ENCODE results near the gene RND1. TPM values are rescaled to one million over a fixed set of nuclear protein-coding genes. Genes with fewer than 3 reads are reported as not detected.

RND1 gene
- total and polyA plus RNA-seq, 2 experiments from 2014 or later, result 9.3 to 10.4 TPM

GRCh38 chr12:48856379-48856778, 9.3 kb downstream of the RND1 start:
- peaks cover 4% of the 10 kb centered on the region for H3K79me2 ChIP-seq (replicated peaks; ENCODE audit: insufficient read depth)
- no peaks in the 10 kb centered on the region for H3F3A ChIP-seq (replicated peaks; ENCODE audit: low read depth)
- H3K27ac Mint-ChIP-seq, result no peak overlapping the region
- ATAC-seq (no peak), DNase-seq (ENCODE audit: low spot score) (no peak)
- H3K9me3 Mint-ChIP-seq, result no peaks in the 10 kb centered on the region
- H3K4me1 Mint-ChIP-seq, result peaks cover 8% of the 10 kb centered on the region
- H3K27me3 Mint-ChIP-seq (ENCODE audit: insufficient read depth, low read depth, poor library complexity), result peaks cover 6% of the 10 kb centered on the region
- peaks cover 30% of the 10 kb centered on the region for H3K36me3 Mint-ChIP-seq (ENCODE audit: low read depth)
- peaks cover 4% of the 10 kb centered on the region; the same call in 1 of the 2 replicates for H3K4me1 ChIP-seq (ENCODE audit: insufficient read depth)
- TF ChIP-seq JUNB (IDR thresholded peaks at IDR 0.05; ENCODE audit: unreplicated experiment) (no peak), CREB1 (CRISPR knock-in tag; IDR thresholded peaks at IDR 0.05; ENCODE audit: low read depth) (no peak), POLR2AphosphoS5 (IDR thresholded peaks at IDR 0.05; ENCODE audit: low read depth) (no peak), STAT1 (IDR thresholded peaks at IDR 0.05; ENCODE audit: unreplicated experiment) (no peak), NANOG (IDR thresholded peaks at IDR 0.05; ENCODE audit: borderline replicate concordance) (no peak), ZNF114 (CRISPR knock-in tag; IDR thresholded peaks at IDR 0.05) (no peak), ZNF331 (CRISPR knock-in tag; IDR thresholded peaks at IDR 0.05; ENCODE audit: low read depth) (no peak), EZH2phosphoT487 (IDR thresholded peaks at IDR 0.05; ENCODE audit: unreplicated experiment) (no peak), EZH2 (IDR thresholded peaks at IDR 0.05; ENCODE audit: low read depth, unreplicated experiment) (no peak), ZNF462 (CRISPR knock-in tag; IDR thresholded peaks at IDR 0.05) (no peak)
- TF ChIP-seq, protein P1, sequence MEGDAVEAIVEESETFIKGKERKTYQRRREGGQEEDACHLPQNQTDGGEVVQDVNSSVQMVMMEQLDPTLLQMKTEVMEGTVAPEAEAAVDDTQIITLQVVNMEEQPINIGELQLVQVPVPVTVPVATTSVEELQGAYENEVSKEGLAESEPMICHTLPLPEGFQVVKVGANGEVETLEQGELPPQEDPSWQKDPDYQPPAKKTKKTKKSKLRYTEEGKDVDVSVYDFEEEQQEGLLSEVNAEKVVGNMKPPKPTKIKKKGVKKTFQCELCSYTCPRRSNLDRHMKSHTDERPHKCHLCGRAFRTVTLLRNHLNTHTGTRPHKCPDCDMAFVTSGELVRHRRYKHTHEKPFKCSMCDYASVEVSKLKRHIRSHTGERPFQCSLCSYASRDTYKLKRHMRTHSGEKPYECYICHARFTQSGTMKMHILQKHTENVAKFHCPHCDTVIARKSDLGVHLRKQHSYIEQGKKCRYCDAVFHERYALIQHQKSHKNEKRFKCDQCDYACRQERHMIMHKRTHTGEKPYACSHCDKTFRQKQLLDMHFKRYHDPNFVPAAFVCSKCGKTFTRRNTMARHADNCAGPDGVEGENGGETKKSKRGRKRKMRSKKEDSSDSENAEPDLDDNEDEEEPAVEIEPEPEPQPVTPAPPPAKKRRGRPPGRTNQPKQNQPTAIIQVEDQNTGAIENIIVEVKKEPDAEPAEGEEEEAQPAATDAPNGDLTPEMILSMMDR (conservative IDR thresholded peaks at IDR 0.05; ENCODE audit: low read depth in 2 of 2), result no peak
- TF ChIP-seq, protein P2, sequence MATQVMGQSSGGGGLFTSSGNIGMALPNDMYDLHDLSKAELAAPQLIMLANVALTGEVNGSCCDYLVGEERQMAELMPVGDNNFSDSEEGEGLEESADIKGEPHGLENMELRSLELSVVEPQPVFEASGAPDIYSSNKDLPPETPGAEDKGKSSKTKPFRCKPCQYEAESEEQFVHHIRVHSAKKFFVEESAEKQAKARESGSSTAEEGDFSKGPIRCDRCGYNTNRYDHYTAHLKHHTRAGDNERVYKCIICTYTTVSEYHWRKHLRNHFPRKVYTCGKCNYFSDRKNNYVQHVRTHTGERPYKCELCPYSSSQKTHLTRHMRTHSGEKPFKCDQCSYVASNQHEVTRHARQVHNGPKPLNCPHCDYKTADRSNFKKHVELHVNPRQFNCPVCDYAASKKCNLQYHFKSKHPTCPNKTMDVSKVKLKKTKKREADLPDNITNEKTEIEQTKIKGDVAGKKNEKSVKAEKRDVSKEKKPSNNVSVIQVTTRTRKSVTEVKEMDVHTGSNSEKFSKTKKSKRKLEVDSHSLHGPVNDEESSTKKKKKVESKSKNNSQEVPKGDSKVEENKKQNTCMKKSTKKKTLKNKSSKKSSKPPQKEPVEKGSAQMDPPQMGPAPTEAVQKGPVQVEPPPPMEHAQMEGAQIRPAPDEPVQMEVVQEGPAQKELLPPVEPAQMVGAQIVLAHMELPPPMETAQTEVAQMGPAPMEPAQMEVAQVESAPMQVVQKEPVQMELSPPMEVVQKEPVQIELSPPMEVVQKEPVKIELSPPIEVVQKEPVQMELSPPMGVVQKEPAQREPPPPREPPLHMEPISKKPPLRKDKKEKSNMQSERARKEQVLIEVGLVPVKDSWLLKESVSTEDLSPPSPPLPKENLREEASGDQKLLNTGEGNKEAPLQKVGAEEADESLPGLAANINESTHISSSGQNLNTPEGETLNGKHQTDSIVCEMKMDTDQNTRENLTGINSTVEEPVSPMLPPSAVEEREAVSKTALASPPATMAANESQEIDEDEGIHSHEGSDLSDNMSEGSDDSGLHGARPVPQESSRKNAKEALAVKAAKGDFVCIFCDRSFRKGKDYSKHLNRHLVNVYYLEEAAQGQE (IDR thresholded peaks at IDR 0.05; ENCODE audit: unreplicated experiment), result no peak
- TF ChIP-seq, protein P3, sequence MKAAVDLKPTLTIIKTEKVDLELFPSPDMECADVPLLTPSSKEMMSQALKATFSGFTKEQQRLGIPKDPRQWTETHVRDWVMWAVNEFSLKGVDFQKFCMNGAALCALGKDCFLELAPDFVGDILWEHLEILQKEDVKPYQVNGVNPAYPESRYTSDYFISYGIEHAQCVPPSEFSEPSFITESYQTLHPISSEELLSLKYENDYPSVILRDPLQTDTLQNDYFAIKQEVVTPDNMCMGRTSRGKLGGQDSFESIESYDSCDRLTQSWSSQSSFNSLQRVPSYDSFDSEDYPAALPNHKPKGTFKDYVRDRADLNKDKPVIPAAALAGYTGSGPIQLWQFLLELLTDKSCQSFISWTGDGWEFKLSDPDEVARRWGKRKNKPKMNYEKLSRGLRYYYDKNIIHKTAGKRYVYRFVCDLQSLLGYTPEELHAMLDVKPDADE (IDR thresholded peaks at IDR 0.05), result no peak
- H3K4me3 Mint-ChIP-seq, result no peak overlapping the region
- no peaks in the 10 kb centered on the region for H3K27me3 ChIP-seq (ENCODE audit: insufficient read depth)
- H3K4me3 ChIP-seq, result no peak overlapping the region
- H2AFZ ChIP-seq, result no peak overlapping the region
- H3K9me2 ChIP-seq (ENCODE audit: insufficient read depth), result no peaks in the 10 kb centered on the region
- no peak overlapping the region for H3K27ac ChIP-seq (ENCODE audit: low read depth)
- H3K4me2 ChIP-seq, result no peak overlapping the region
- H3K36me3 ChIP-seq (ENCODE audit: insufficient read depth), result peaks cover 3% of the 10 kb centered on the region; the same call in 1 of the 2 replicates
- H4K20me1 ChIP-seq (replicated peaks; ENCODE audit: insufficient read depth), result peaks cover 6% of the 10 kb centered on the region; the same call in 1 of the 2 replicates
